GM20000 (cell line): ENCODE results near the gene TRMO.

Source experiments
- DNase-seq: peaks from one replicate; pipeline ENCODE4 v3.0.0; 2012; ENCODE audit warnings: low spot score
- TF ChIP-seq, protein P1 (sequence below): IDR thresholded peaks from 2 replicates; pipeline ENCODE4 v1.5.1; 2012; ENCODE audit warnings: mild to moderate bottlenecking, control low read depth; ENCODE audit errors: extremely low read depth, missing control alignments

The TRMO gene

DNA sequence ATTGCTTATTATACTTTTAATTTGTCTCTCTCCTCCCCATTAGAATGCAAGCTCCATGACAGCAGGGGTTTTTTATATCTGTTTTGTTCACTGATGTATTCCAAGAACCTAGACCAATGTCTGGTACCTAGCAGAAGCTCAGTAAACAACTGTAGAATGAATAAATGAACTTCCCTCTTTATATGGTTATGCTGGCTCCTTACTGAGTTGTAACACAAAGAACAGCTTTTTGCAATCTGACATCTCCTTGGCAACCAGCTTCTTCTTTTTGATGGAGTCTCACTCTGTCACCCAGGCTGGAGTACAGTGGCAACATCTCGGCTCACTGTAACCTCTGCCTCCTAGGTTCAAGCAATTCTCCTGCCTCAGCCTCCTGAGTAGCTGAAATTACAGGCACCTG lies 13.6 kb downstream of the TRMO start:
- DNase-seq = no peak
- TF ChIP-seq, protein P1, sequence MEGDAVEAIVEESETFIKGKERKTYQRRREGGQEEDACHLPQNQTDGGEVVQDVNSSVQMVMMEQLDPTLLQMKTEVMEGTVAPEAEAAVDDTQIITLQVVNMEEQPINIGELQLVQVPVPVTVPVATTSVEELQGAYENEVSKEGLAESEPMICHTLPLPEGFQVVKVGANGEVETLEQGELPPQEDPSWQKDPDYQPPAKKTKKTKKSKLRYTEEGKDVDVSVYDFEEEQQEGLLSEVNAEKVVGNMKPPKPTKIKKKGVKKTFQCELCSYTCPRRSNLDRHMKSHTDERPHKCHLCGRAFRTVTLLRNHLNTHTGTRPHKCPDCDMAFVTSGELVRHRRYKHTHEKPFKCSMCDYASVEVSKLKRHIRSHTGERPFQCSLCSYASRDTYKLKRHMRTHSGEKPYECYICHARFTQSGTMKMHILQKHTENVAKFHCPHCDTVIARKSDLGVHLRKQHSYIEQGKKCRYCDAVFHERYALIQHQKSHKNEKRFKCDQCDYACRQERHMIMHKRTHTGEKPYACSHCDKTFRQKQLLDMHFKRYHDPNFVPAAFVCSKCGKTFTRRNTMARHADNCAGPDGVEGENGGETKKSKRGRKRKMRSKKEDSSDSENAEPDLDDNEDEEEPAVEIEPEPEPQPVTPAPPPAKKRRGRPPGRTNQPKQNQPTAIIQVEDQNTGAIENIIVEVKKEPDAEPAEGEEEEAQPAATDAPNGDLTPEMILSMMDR = no peak

DNA sequence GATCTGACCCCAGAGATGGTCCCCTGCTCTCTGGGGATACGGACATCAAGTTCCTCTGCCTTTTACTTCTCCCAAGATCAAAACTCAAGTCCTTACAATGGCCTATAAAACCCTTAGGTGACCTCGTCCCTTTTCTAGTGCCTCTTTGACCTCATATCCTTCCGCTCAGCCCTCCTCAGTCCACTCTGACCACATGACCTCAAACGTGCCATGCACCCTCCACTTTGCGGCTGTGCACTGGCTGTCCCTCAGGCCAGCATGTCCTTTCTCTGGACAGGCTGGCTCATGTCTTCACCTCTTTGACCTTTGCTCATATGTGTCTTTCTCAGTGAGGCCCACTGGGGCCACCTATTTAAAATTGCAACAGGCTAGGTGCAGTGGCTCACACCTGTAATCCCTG lies 14.7 kb downstream of the TRMO start:
- DNase-seq = no peak
- TF ChIP-seq, protein P1 = no peak

DNA sequence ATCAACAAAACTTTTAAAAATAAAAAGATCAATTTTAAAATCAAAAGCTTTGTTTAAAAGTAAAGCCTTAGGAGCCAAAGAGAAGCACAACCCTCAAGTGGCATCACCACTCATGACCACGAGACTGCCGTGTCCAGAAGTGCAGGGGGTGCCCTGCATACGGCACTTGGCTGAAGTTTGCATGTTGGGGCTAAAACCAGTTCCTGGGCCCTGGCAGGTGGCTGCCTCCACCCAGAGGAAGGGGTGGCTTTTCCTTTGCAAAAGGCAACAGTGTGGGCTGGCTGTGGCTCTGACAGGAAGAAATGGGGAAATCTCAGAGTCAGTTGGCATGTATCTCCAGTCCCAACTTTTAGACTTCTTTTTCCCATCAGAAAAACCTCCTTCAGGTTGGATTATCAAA lies 15.3 kb downstream of the TRMO start:
- TF ChIP-seq, protein P1 = no peak
- no peak for DNase-seq

DNA sequence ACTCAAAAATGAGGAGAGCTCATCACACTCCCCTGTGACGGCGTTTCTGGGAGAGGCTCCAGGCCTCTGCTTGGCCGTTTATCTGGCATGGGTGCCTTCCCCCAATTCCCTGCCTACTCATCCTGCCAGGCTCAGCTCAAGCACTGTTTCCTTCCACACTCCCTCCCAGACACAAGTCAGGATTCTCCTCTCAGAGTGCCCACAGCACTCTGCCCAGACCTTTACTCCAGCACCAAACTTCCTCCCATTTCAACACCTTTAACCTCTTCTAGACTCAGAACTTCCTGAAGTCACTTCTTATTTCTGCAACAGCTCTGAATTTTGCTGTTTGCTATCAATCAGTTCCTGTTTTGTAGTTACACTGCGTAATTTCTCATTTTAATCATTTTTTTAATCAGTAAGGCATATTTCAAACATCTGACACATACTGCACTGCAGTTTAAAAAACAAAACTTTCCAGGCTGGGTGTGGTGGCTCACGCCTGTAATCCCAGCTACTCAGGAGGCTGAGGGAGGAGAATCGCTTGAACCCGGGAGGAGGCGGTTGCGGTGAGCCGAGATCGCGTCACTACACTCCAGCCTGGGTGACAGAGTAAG lies 16.0 kb downstream of the TRMO start:
- DNase-seq = no peak
- TF ChIP-seq, protein P1 = no peak

DNA sequence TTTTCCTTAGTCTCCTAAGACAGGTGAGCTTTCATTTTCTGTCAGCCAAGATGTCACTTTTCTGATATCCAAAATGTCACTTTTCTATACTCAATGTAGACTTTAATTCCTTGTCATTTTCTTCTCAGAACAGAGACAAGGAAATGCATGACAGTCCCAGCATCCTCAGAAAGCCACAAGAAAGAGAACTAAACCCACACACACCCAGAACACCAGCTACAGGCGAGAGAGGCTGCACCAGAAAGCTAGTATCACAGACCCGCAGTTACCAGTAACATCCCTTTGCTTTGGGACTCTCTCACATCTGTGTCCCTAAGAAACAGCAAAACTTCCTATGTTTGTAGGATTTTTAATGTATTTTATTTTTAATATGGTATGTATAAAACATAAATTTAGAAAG lies 17.1 kb downstream of the TRMO start:
- TF ChIP-seq, protein P1 = no peak
- DNase-seq = no peak

DNA sequence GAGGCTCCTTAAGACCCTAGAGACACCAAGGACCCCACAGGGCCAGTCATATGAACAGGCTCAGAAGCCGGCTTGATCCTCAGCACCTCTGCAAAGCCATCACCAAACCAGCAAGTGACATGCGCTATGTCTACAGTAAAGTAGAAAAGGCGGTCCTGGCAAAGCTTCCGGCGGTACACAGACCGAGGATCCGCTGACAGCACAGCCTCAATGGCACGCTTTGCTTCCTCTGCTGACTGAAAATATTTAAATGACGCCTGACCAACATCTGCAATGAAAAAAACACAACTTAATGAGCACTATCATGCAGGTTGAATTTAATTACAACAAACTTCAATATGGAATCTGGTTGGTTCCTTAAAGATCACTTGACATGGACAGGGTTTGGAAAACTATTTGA lies 17.6 kb downstream of the TRMO start:
- DNase-seq = no peak
- TF ChIP-seq, protein P1 = no peak

DNA sequence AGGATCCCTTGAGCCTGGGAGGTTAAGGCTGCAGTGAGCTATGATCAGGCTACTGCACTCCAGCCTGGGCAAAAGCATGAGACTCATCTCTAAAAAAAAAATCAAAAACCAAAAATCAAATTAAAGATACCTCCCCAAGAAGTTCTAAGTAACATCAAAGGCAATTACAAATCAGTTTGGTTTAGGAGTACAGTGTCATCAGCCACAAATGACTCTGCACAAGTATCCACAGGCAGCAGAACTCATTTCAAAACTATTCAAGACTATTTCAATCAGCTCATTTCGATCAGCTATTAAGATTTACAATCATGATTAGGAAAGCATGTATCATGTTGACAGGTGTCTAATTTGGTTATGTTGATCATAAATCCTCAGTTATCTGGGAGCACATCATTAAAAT lies 19.1 kb downstream of the TRMO start:
- no peak for DNase-seq
- TF ChIP-seq, protein P1 = no peak
